ENCODE data around the gene BANK1.

DNA sequence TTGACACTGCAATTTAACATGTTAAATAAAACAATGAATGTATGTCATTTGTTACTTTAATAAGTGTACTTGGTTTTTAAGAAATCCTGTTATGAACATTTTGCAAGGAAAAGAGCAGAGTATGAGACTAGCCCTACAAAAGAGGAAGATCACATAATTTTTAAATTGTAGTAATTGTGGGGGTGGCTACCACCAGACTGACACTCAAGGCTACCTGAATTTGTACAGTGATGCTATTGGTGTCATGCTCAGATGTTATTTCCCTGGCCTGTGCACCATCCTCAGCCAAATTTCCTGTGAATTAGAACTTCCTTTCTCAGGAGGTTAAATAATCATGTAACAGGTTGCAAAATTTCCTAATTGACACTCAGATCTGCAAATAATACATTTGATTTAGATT, 157.5 kb downstream of the BANK1 start:
- TF ChIP-seq, protein P1, sequence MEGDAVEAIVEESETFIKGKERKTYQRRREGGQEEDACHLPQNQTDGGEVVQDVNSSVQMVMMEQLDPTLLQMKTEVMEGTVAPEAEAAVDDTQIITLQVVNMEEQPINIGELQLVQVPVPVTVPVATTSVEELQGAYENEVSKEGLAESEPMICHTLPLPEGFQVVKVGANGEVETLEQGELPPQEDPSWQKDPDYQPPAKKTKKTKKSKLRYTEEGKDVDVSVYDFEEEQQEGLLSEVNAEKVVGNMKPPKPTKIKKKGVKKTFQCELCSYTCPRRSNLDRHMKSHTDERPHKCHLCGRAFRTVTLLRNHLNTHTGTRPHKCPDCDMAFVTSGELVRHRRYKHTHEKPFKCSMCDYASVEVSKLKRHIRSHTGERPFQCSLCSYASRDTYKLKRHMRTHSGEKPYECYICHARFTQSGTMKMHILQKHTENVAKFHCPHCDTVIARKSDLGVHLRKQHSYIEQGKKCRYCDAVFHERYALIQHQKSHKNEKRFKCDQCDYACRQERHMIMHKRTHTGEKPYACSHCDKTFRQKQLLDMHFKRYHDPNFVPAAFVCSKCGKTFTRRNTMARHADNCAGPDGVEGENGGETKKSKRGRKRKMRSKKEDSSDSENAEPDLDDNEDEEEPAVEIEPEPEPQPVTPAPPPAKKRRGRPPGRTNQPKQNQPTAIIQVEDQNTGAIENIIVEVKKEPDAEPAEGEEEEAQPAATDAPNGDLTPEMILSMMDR (IDR thresholded peaks at IDR 0.05) = no peak
- TF ChIP-seq POLR2A (IDR thresholded peaks at IDR 0.05) (no peak), EP300 (IDR thresholded peaks at IDR 0.05) (no peak), POLR2AphosphoS5 (IDR thresholded peaks at IDR 0.05) (no peak)

Measured in upper lobe of left lung (tissue), 4 donors.